ENCODE results near the gene ST8SIA6. TPM values are rescaled to one million over a fixed set of nuclear protein-coding genes. Genes with fewer than 3 reads are reported as not detected.

ST8SIA6 gene
- under 0.01 TPM in 1 of 2 replicates, not detected in the other for total RNA-seq

GRCh38 chr10:17454161-17455014, at the start of gene ST8SIA6:
Gene ST8SIA6, minus strand, starts transcription at chr10:17454595. Its CDS starts 340 bp downstream, at chr10:17454255.

Other genes with a start within 250 kb of the ST8SIA6 start
- 3,041 and 5,198 TPM in 2 replicates for gene VIM, start 226.4 kb downstream of the ST8SIA6 start, total RNA-seq
- 23.7 and 30.5 TPM in 2 replicates for gene HACD1, start 162.8 kb upstream of the ST8SIA6 start, total RNA-seq
- gene STAM, start 189.6 kb upstream of the ST8SIA6 start, total RNA-seq: 16.1 and 20.9 TPM in 2 replicates

All from regular cardiac myocyte (primary cell).